DMS114 treated with DMSO at 0.1 percent for 48 hours (cell line): ENCODE results near the gene FAM107B.
"Not testable (repeated sequence)": the region's sequence is repeated elsewhere in the genome, so short reads cannot be mapped to it uniquely, and the experiment has no call there.

Source experiments
- DNase-seq: peaks from one replicate; lab custom pipeline; 2025; ENCODE audit not compliant: unreplicated experiment; lab: John Stamatoyannopoulos, UW

Gene FAM107B

GRCh38 chr10:14604181-14605142 is 170.2 kb downstream of the FAM107B start:
- no peak for DNase-seq

GRCh38 chr10:14603534-14604102 is 171.1 kb downstream of the FAM107B start:
- DNase-seq, result no peak

GRCh38 chr10:14602807-14603533 is 171.7 kb downstream of the FAM107B start:
- DNase-seq, result no peak

- no peak for DNase-seq
Observed at GRCh38 chr10:14601872-14602725, 172.6 kb downstream of the FAM107B start.

- DNase-seq, result no peak
Observed at GRCh38 chr10:14601326-14601725, 173.4 kb downstream of the FAM107B start.

- no peak for DNase-seq
Observed at GRCh38 chr10:14600065-14600464, 174.6 kb downstream of the FAM107B start.

- DNase-seq, result no peak
Observed at GRCh38 chr10:14598809-14599764, 175.6 kb downstream of the FAM107B start.

GRCh38 chr10:14595526-14596182 is 179.0 kb downstream of the FAM107B start:
- DNase-seq, result no peak

- no peak for DNase-seq
Observed at GRCh38 chr10:14594878-14595525, 179.7 kb downstream of the FAM107B start.

- DNase-seq, result no peak
Observed at GRCh38 chr10:14593806-14594205, 180.9 kb downstream of the FAM107B start.

- DNase-seq, result no peak
Observed at GRCh38 chr10:14592566-14592965, 182.1 kb downstream of the FAM107B start.

GRCh38 chr10:14592026-14592425 is 182.7 kb downstream of the FAM107B start:
- DNase-seq, result no peak

GRCh38 chr10:14588938-14589294 is 185.8 kb downstream of the FAM107B start:
- not testable (repeated sequence) for DNase-seq

- DNase-seq, result no peak
Observed at GRCh38 chr10:14588084-14588937, 186.4 kb downstream of the FAM107B start.

GRCh38 chr10:14587540-14588083 is 187.1 kb downstream of the FAM107B start:
- no peak for DNase-seq

- no peak for DNase-seq
Observed at GRCh38 chr10:14586901-14587300, 187.8 kb downstream of the FAM107B start.
